K562 (cell line): ENCODE data around the gene RABGAP1L. TPM values are rescaled to one million over a fixed set of nuclear protein-coding genes. Genes with fewer than 3 reads are reported as not detected.

Experiments used
- ATAC-seq: fragments of 200-7000 bp; cut with Tn5 transposase; 3 replicates; pipeline ENCODE4 v1.9.1; 2020; ENCODE audit warnings: moderate library complexity
- BruUV-seq: library from RNA; stranded (reverse); fragments of 400-500 nt; replicated peaks from 2 replicates; lab custom pipeline; 2021; lab: Mats Ljungman, UMichigan
- CTCF ChIA-PET: fragments of 300-600 bp; formaldehyde crosslinking; extraction: SDS; loops from one replicate; lab custom pipeline; 2021; ENCODE audit warnings: low intra/inter-chr PET ratio; lab: Yijun Ruan, JAX
- POLR2A ChIA-PET: fragments of 300-600, 350-650 bp; sonication (Branson Sonifier 250); formaldehyde crosslinking; extraction: SDS; loops from one replicate; lab custom pipeline; 2021; ENCODE audit warnings: antibody characterized with exemption, inconsistent platforms; lab: Yijun Ruan, JAX
- DNase-seq, 4 experiments: peaks; one replicate each; pipeline versions ENCODE4 v3.0.0 to v3.0.0-alpha.2; 2011 to 2018; ENCODE audit warnings: low spot score in 3 of 4, mixed read lengths in 3 of 4; ENCODE audit errors: extremely low read depth in 1 of 4
- FAIRE-seq: peaks from 2 replicates; lab custom pipeline; 2011; peaks lifted over from hg19 to GRCh38; lab: Jason Lieb, UNC
- H2AFZ ChIP-seq: 2 replicates; pipeline ENCODE4 v1.6.0; 2011; ENCODE audit warnings: low read depth, low read length, control low read depth, inconsistent platforms
- H3K27ac ChIP-seq: fragments of 200-600 bp; 3 replicates; pipeline ENCODE4 v1.8.0; 2011; ENCODE audit warnings: low read depth, mild to moderate bottlenecking, control low read depth, inconsistent platforms, low read length, moderate library complexity, mixed read lengths; ENCODE audit errors: extremely low read depth
- H3K27me3 ChIP-seq, 2 experiments: fragments of 300-600 bp in 1 of 2; 2 replicates in 1 of 2; 3 replicates in 1 of 2; pipeline versions ENCODE4 v1.6.0 to v1.8.0; 2011; ENCODE audit warnings: inconsistent platforms in 2 of 2, low read length in 2 of 2, mild to moderate bottlenecking in 1 of 2, mixed read lengths in 1 of 2, moderate library complexity in 1 of 2; ENCODE audit not compliant: control insufficient read depth in 2 of 2, insufficient read depth in 2 of 2
- H3K36me3 ChIP-seq: fragments of 300-600 bp; 3 replicates; pipeline ENCODE4 v1.8.0; 2011; ENCODE audit warnings: mild to moderate bottlenecking, low read length, inconsistent platforms; ENCODE audit not compliant: control insufficient read depth, insufficient read depth
- H3K4me1 ChIP-seq, 2 experiments: fragments of 200-600 bp in 1 of 2; replicated peaks in 1 of 2; 2 replicates in 1 of 2; 3 replicates in 1 of 2; pipeline versions ENCODE4 v1.5.1 to v1.8.0; 2011; ENCODE audit warnings: inconsistent platforms in 2 of 2, low read length in 2 of 2, mild to moderate bottlenecking in 1 of 2, mixed read lengths in 1 of 2, moderate library complexity in 1 of 2; ENCODE audit not compliant: control insufficient read depth in 2 of 2, insufficient read depth in 2 of 2
- H3K4me2 ChIP-seq: 2 replicates; pipeline ENCODE4 v1.6.1; 2011; ENCODE audit warnings: low read length, control low read depth, inconsistent platforms, mixed read lengths; ENCODE audit not compliant: insufficient read depth
- H3K4me3 ChIP-seq: fragments of 200-600 bp; sonication (generic), shearing (Covaris generic); 2 replicates; pipeline ENCODE4 v1.5.1; 2016; ENCODE audit warnings: control low read depth, inconsistent platforms
- H3K79me2 ChIP-seq: fragments of 200-600 bp; 3 replicates; pipeline ENCODE4 v1.8.0; 2011; ENCODE audit warnings: low read length, inconsistent platforms; ENCODE audit not compliant: control insufficient read depth, insufficient read depth
- H3K9ac ChIP-seq, 2 experiments: 2 replicates each; pipeline versions ENCODE4 v1.6.0 to v1.6.1; 2011; ENCODE audit warnings: low read depth in 2 of 2, low read length in 2 of 2, control low read depth in 1 of 2, inconsistent platforms in 1 of 2, mild to moderate bottlenecking in 1 of 2, mixed read lengths in 1 of 2; ENCODE audit not compliant: insufficient read depth in 1 of 2
- H3K9me1 ChIP-seq: one replicate; pipeline ENCODE4 v1.6.0; 2011; ENCODE audit warnings: inconsistent platforms, mild to moderate bottlenecking, low read length, moderate library complexity; ENCODE audit not compliant: control insufficient read depth, insufficient read depth
- H3K9me3 ChIP-seq: replicated peaks from 2 replicates; pipeline ENCODE4 v1.5.1; 2011; ENCODE audit warnings: low read depth, low read length, inconsistent platforms; ENCODE audit not compliant: control insufficient read depth, insufficient read depth
- H4K20me1 ChIP-seq: replicated peaks from 2 replicates; pipeline ENCODE4 v1.6.1; 2011; ENCODE audit warnings: low read length, inconsistent platforms, mixed read lengths; ENCODE audit not compliant: control insufficient read depth, insufficient read depth
- CBFA2T3 ChIP-seq: fragments of 450-650 bp; IDR thresholded peaks from 2 replicates; pipeline ENCODE4 v1.6.1; 2017
- CCAR2 ChIP-seq: fragments of 200-400 bp; formaldehyde crosslinking; IDR thresholded peaks from 2 replicates; pipeline ENCODE4 v1.6.1; 2017; ENCODE audit warnings: mild to moderate bottlenecking, low read depth, low read length
- CCNT2 ChIP-seq: IDR thresholded peaks from 2 replicates; pipeline ENCODE4 v1.6.1; 2011; ENCODE audit warnings: borderline replicate concordance, low read depth, mild to moderate bottlenecking, moderate library complexity, mixed read lengths, low read length; ENCODE audit not compliant: insufficient read length; ENCODE audit errors: extremely low read depth
- CEBPB ChIP-seq: fragments of 450-650 bp; IDR thresholded peaks from 2 replicates; pipeline ENCODE4 v1.6.1; 2016; ENCODE audit warnings: missing genetic modification characterization, missing compliant biosample characterization
- CHCHD3 ChIP-seq: fragments of 250-450 bp; sonication (Bioruptor Pico); IDR thresholded peaks from 2 replicates; pipeline ENCODE4 v2.1.2; 2022; ENCODE audit warnings: mild to moderate bottlenecking
- FOS ChIP-seq: IDR thresholded peaks from 3 replicates; pipeline ENCODE4 v1.6.1; 2011; ENCODE audit not compliant: insufficient read length; ENCODE audit errors: extremely low read depth
- KDM4B ChIP-seq, 2 experiments: fragments of 450-650 bp in 1 of 2; sonication (generic) in 1 of 2; IDR thresholded peaks; 2 replicates each; pipeline ENCODE4 v1.6.1; 2016 to 2017; ENCODE audit warnings: borderline replicate concordance in 2 of 2, antibody characterized with exemption in 1 of 2, low read depth in 1 of 2, mild to moderate bottlenecking in 1 of 2
- MAFG ChIP-seq: fragments of 450-650 bp; conservative IDR thresholded peaks from 2 replicates; pipeline ENCODE4 v1.6.1; 2016; ENCODE audit warnings: missing genetic modification characterization, missing compliant biosample characterization
- PYGO2 ChIP-seq: fragments of 450-650 bp; IDR thresholded peaks from 2 replicates; pipeline ENCODE4 v1.6.1; 2016; ENCODE audit warnings: mild to moderate bottlenecking, missing genetic modification characterization, moderate library complexity, missing compliant biosample characterization
- RBM22 ChIP-seq: fragments of 200-400 bp; formaldehyde crosslinking; IDR thresholded peaks from 2 replicates; pipeline ENCODE4 v1.6.1; 2018; ENCODE audit warnings: low read length, low read depth; ENCODE audit not compliant: poor library complexity, severe bottlenecking
- SMAD1 ChIP-seq: fragments of 150-350 bp; IDR thresholded peaks from 2 replicates; pipeline ENCODE4 v1.6.1; 2014; ENCODE audit warnings: low read length, low read depth; ENCODE audit not compliant: partially characterized antibody
- SP2 ChIP-seq: IDR thresholded peaks from 2 replicates; pipeline ENCODE4 v1.6.1; 2011; ENCODE audit warnings: mild to moderate bottlenecking, low read depth, low read length, moderate library complexity; ENCODE audit not compliant: poor library complexity, severe bottlenecking; ENCODE audit errors: extremely low read depth
- ZNF212 ChIP-seq: fragments of 450-650 bp; formaldehyde crosslinking; IDR thresholded peaks from 2 replicates; pipeline ENCODE4 v1.4.0; 2020; ENCODE audit warnings: mild to moderate bottlenecking
- ZNF76 ChIP-seq: fragments of 250-450 bp; sonication (Bioruptor Pico); IDR thresholded peaks from 2 replicates; pipeline ENCODE4 v1.4.0; 2020; ENCODE audit warnings: mild to moderate bottlenecking, moderate library complexity, borderline replicate concordance
- in situ Hi-C: fragments of 300-500 bp; cut with MboI; formaldehyde crosslinking; loops from 4 replicates; pipeline ENCODE4 v1.15.0; 2018; ENCODE audit warnings: inconsistent platforms, mixed read lengths
- intact Hi-C: fragments of 100-400 bp; cut with micrococcal nuclease; formaldehyde crosslinking; loops from 2 replicates; pipeline ENCODE4 v1.14.2; 2022
- polyA plus RNA-seq, 8 experiments: library from polyadenylated mRNA; depleted of rRNA in 4 of 8; stranded (reverse) in 5 of 8; unstranded in 3 of 8; fragments of >200 nt; fragmentation: Nextera tagmentation in 2 of 8; fragmentation: Illumina TruSeq in 1 of 8; extraction: Ambion mirVana in 2 of 8; extraction: Trizol in 1 of 8; gene quantifications; 2 replicates each; pipeline versions ENCODE4 v1.2.1 to v1.2.3, GENCODE V29; 2011 to 2014; ENCODE audit warnings: inconsistent platforms in 1 of 8, missing spikeins in 1 of 8
- total RNA-seq, 7 experiments: library from RNA; depleted of rRNA in 6 of 7; stranded (reverse); fragments of >200 nt in 6 of 7; fragmentation: Illumina TruSeq in 2 of 7; extraction: Trizol in 2 of 7; gene quantifications; 2 replicates each; pipeline versions ENCODE4 v1.2.1 to v1.2.3, GENCODE V29; 2011 to 2021; ENCODE audit warnings: low replicate concordance in 1 of 7
- TF ChIP-seq, protein P1 (sequence below): fragments of 250-450 bp; sonication (Bioruptor Pico); IDR thresholded peaks from 2 replicates; pipeline ENCODE4 v1.4.0; 2020; ENCODE audit warnings: mild to moderate bottlenecking, moderate library complexity, borderline replicate concordance
- TF ChIP-seq, protein P2 (sequence below): fragments of 250-450 bp; sonication (Bioruptor Pico); IDR thresholded peaks from 2 replicates; pipeline ENCODE4 v1.4.0; 2020; ENCODE audit warnings: borderline replicate concordance
- TF ChIP-seq, protein P3 (sequence below): sonication (generic); formaldehyde crosslinking; IDR thresholded peaks from 2 replicates; pipeline ENCODE4 v1.8.1; 2023; ENCODE audit warnings: mild to moderate bottlenecking, missing genetic modification reagents

RABGAP1L gene
- total and polyA plus RNA-seq, 9 of the 15 experiments (the other 6 are each of a cell fraction or from before 2014, with no cell fraction given): 16.5 to 44.9 (median 26.7) TPM

DNA sequence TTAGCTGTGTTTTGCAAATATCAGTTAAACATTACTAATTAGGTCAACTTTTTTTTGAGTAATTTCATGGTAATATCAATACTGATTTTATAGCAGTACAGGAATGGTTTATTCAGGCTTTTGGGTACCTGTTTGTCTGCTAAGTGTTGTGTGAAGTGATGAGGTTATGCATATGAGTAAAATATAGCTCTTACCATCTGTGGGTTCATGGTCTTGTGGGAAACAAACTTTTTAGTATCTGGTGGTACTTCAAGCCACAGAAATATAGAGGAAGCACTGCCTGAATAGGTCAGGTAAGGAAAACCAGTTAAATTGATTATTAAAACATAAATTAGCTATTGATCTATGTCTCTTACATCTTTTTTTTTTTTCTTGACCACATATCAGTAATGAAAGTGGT lies 113.9 kb downstream of the RABGAP1L start:
- H3K4me1 ChIP-seq: no peaks in the 10 kb centered on the region
- no peak overlapping the region for H2AFZ ChIP-seq
- no TSS peak for BruUV-seq
- no peaks in the 10 kb centered on the region for H3K9me1 ChIP-seq
- no peaks in the 10 kb centered on the region for H3K27me3 ChIP-seq
- in situ Hi-C loops (loop anchor here (25.0 kb wide), 1 partner anchor 714 kb away; the partner anchor contains the start of gene CACYBP), intact Hi-C loops (no loop called here)
- no peak for DNase-seq
- no peak for TF ChIP-seq CBFA2T3
- no peak for TF ChIP-seq PYGO2 (tag)
- TF ChIP-seq ZNF76: no peak
- TF ChIP-seq SMAD1: no peak
- TF ChIP-seq CEBPB: no peak
- no peak for TF ChIP-seq KDM4B (IDR thresholded peaks at IDR 0.05; ENCODE audit: borderline replicate concordance in 2 of 2, low read depth in 1 of 2)
- TF ChIP-seq, protein P1, sequence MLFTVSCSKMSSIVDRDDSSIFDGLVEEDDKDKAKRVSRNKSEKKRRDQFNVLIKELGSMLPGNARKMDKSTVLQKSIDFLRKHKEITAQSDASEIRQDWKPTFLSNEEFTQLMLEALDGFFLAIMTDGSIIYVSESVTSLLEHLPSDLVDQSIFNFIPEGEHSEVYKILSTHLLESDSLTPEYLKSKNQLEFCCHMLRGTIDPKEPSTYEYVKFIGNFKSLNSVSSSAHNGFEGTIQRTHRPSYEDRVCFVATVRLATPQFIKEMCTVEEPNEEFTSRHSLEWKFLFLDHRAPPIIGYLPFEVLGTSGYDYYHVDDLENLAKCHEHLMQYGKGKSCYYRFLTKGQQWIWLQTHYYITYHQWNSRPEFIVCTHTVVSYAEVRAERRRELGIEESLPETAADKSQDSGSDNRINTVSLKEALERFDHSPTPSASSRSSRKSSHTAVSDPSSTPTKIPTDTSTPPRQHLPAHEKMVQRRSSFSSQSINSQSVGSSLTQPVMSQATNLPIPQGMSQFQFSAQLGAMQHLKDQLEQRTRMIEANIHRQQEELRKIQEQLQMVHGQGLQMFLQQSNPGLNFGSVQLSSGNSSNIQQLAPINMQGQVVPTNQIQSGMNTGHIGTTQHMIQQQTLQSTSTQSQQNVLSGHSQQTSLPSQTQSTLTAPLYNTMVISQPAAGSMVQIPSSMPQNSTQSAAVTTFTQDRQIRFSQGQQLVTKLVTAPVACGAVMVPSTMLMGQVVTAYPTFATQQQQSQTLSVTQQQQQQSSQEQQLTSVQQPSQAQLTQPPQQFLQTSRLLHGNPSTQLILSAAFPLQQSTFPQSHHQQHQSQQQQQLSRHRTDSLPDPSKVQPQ: no peak
- no peak for TF ChIP-seq FOS
- TF ChIP-seq CHCHD3 (CRISPR knock-in tag): no peak
- TF ChIP-seq SP2: no peak
- TF ChIP-seq CCAR2: no peak
- TF ChIP-seq, protein P2, sequence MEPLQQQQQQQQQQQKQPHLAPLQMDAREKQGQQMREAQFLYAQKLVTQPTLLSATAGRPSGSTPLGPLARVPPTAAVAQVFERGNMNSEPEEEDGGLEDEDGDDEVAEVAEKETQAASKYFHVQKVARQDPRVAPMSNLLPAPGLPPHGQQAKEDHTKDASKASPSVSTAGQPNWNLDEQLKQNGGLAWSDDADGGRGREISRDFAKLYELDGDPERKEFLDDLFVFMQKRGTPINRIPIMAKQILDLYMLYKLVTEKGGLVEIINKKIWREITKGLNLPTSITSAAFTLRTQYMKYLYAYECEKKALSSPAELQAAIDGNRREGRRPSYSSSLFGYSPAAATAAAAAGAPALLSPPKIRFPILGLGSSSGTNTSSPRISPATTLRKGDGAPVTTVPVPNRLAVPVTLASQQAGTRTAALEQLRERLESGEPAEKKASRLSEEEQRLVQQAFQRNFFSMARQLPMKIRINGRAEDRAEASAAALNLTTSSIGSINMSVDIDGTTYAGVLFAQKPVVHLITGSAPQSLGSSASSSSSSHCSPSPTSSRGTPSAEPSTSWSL (CRISPR knock-in tag): no peak
- TF ChIP-seq CCNT2: no peak
- TF ChIP-seq, protein P3, sequence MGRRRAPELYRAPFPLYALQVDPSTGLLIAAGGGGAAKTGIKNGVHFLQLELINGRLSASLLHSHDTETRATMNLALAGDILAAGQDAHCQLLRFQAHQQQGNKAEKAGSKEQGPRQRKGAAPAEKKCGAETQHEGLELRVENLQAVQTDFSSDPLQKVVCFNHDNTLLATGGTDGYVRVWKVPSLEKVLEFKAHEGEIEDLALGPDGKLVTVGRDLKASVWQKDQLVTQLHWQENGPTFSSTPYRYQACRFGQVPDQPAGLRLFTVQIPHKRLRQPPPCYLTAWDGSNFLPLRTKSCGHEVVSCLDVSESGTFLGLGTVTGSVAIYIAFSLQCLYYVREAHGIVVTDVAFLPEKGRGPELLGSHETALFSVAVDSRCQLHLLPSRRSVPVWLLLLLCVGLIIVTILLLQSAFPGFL (CRISPR knock-in tag): no peak
- TF ChIP-seq MAFG: no peak
- TF ChIP-seq RBM22: no peak
- TF ChIP-seq ZNF212 (CRISPR knock-in tag): no peak
- ATAC-seq: no peak
- H4K20me1 ChIP-seq: no peaks in the 10 kb centered on the region
- peaks cover 5% of the 10 kb centered on the region; the same call in 1 of the 3 replicates for H3K36me3 ChIP-seq
- no peak overlapping the region for H3K4me3 ChIP-seq
- no peak for FAIRE-seq
- H3K27ac ChIP-seq: no peak overlapping the region
- H3K4me2 ChIP-seq: no peak overlapping the region
- no peak overlapping the region for H3K9ac ChIP-seq
- CTCF ChIA-PET: no interaction called here
- POLR2A ChIA-PET: interaction anchor here (1.8 kb wide), 1 partner anchor 11 kb away, joined by 7 read pairs; no protein-coding TSS in a partner anchor
- no peaks in the 10 kb centered on the region for H3K9me3 ChIP-seq
- no peaks in the 10 kb centered on the region for H3K79me2 ChIP-seq
